H1 (cell line): ENCODE results near the gene DRG1. TPM values are rescaled to one million over a fixed set of nuclear protein-coding genes. Genes with fewer than 3 reads are reported as not detected.

Experiments used
- CTCF ChIA-PET: fragments of 300-600 bp; sonication (Branson Sonifier 250); formaldehyde crosslinking; loops from one replicate; lab custom pipeline; 2021; ENCODE audit not compliant: partially characterized antibody; lab: Charles Lee
- POLR2A ChIA-PET: fragments of 300-600 bp; sonication (Branson Sonifier 250); formaldehyde crosslinking; loops from one replicate; lab custom pipeline; 2021; ENCODE audit warnings: inconsistent platforms; ENCODE audit not compliant: partially characterized antibody; lab: Charles Lee
- DNase-seq, 2 experiments: peaks; one replicate each; pipeline versions ENCODE4 v3.0.0 to v3.0.0-alpha.2; 2010 to 2022; ENCODE audit warnings: low spot score in 2 of 2, low read depth in 1 of 2, mixed read lengths in 1 of 2
- FAIRE-seq: peaks from 2 replicates; lab custom pipeline; 2011; peaks lifted over from hg19 to GRCh38; lab: Jason Lieb, UNC
- H2AFZ ChIP-seq: 2 replicates; pipeline ENCODE4 v1.8.1; 2012; ENCODE audit warnings: low read length, inconsistent platforms
- H2AK5ac ChIP-seq: 2 replicates; pipeline ENCODE4 v1.6.1; 2013; ENCODE audit warnings: low read depth, low read length
- H2BK120ac ChIP-seq: replicated peaks from 2 replicates; pipeline ENCODE3; 2013; ENCODE audit warnings: low read depth, low read length, inconsistent platforms
- H2BK12ac ChIP-seq: 2 replicates; pipeline ENCODE4 v1.6.1; 2013; ENCODE audit warnings: low read depth, low read length
- H2BK15ac ChIP-seq: 2 replicates; pipeline ENCODE4 v1.6.1; 2013; ENCODE audit warnings: low read length
- H2BK20ac ChIP-seq: 2 replicates; pipeline ENCODE4 v1.6.1; 2013; ENCODE audit warnings: low read length
- H2BK5ac ChIP-seq: 2 replicates; pipeline ENCODE4 v1.6.1; 2013; ENCODE audit warnings: low read depth, low read length
- H3K14ac ChIP-seq: 2 replicates; pipeline ENCODE4 v1.6.1; 2013; ENCODE audit warnings: inconsistent platforms; ENCODE audit not compliant: insufficient read length
- H3K18ac ChIP-seq: 2 replicates; pipeline ENCODE4 v1.6.1; 2013; ENCODE audit warnings: low read length; ENCODE audit errors: extremely low read depth
- H3K23ac ChIP-seq: 2 replicates; pipeline ENCODE4 v1.6.1; 2013; ENCODE audit warnings: inconsistent platforms; ENCODE audit not compliant: insufficient read length
- H3K23me2 ChIP-seq: 2 replicates; pipeline ENCODE4 v1.6.1; 2013; ENCODE audit warnings: low read depth, low read length
- H3K27ac ChIP-seq: 2 replicates; pipeline ENCODE4 v1.6.1; 2011; ENCODE audit warnings: low read depth, low read length, inconsistent platforms
- H3K27me3 ChIP-seq, 4 experiments: replicated peaks in 1 of 4; 1 replicate in 1 of 4; 2 replicates in 3 of 4; pipeline versions ENCODE4 v1.6.1 to v1.8.1; 2011 to 2013; ENCODE audit warnings: low read length in 3 of 4, mild to moderate bottlenecking in 3 of 4, inconsistent platforms in 2 of 4, mixed read lengths in 2 of 4, moderate library complexity in 1 of 4; ENCODE audit not compliant: control insufficient read depth in 3 of 4, insufficient read depth in 3 of 4; ENCODE audit errors: extremely low read depth in 1 of 4
- H3K36me3 ChIP-seq, 4 experiments: 2 replicates each; pipeline versions ENCODE4 v1.6.1 to v1.8.1; 2011 to 2013; ENCODE audit warnings: mild to moderate bottlenecking in 4 of 4, low read length in 3 of 4, moderate library complexity in 2 of 4, control low read depth in 1 of 4, inconsistent platforms in 1 of 4; ENCODE audit not compliant: insufficient read depth in 4 of 4, control insufficient read depth in 2 of 4
- H3K4ac ChIP-seq: replicated peaks from 2 replicates; pipeline ENCODE3; 2013; ENCODE audit warnings: low read length, low read depth, mixed read lengths, inconsistent platforms; ENCODE audit not compliant: insufficient read length
- H3K4me1 ChIP-seq, 4 experiments: replicated peaks in 1 of 4; 1 replicate in 1 of 4; 2 replicates in 3 of 4; pipeline versions ENCODE4 v1.6.1 to v1.8.1; 2011 to 2013; ENCODE audit warnings: low read length in 3 of 4, inconsistent platforms in 2 of 4, mixed read lengths in 1 of 4; ENCODE audit not compliant: insufficient read depth in 4 of 4, control insufficient read depth in 3 of 4
- H3K4me2 ChIP-seq, 2 experiments: 2 replicates each; pipeline versions ENCODE4 v1.6.1 to v1.8.1; 2011 to 2013; ENCODE audit warnings: low read depth in 2 of 2, low read length in 2 of 2, control low read depth in 1 of 2, inconsistent platforms in 1 of 2, mild to moderate bottlenecking in 1 of 2; ENCODE audit not compliant: insufficient read depth in 1 of 2
- H3K4me3 ChIP-seq, 4 experiments: fragments of 200-600, 300-600 bp in 1 of 4; sonication (generic), shearing (Covaris generic), sonication (Bioruptor Twin) in 1 of 4; 2 replicates each; pipeline versions ENCODE4 v1.5.1 to v1.8.1; 2011 to 2016; ENCODE audit warnings: low read length in 4 of 4, low read depth in 3 of 4, control low read depth in 2 of 4, inconsistent platforms in 2 of 4, mild to moderate bottlenecking in 2 of 4, mixed read lengths in 1 of 4, moderate library complexity in 1 of 4; ENCODE audit not compliant: insufficient read depth in 2 of 4; ENCODE audit errors: extremely low read depth in 1 of 4
- H3K56ac ChIP-seq: replicated peaks from 2 replicates; pipeline ENCODE3; 2013; ENCODE audit warnings: low read depth, mild to moderate bottlenecking, mixed read lengths, low read length, inconsistent platforms; ENCODE audit not compliant: insufficient read length
- H3K79me1 ChIP-seq: 2 replicates; pipeline ENCODE4 v1.6.1; 2013; ENCODE audit warnings: low read depth, low read length, control low read depth
- H3K79me2 ChIP-seq, 2 experiments: 2 replicates each; pipeline versions ENCODE4 v1.6.1 to v1.8.1; 2012 to 2013; ENCODE audit warnings: low read length in 2 of 2, mild to moderate bottlenecking in 2 of 2, inconsistent platforms in 1 of 2; ENCODE audit not compliant: insufficient read depth in 2 of 2, control insufficient read depth in 1 of 2
- H3K9ac ChIP-seq, 4 experiments: replicated peaks in 1 of 4; 1 replicate in 1 of 4; 2 replicates in 3 of 4; pipeline versions ENCODE4 v1.6.1 to v1.8.1; 2011 to 2013; ENCODE audit warnings: low read depth in 3 of 4, low read length in 3 of 4, control low read depth in 2 of 4, mild to moderate bottlenecking in 2 of 4, moderate library complexity in 2 of 4, inconsistent platforms in 1 of 4; ENCODE audit errors: extremely low read depth in 1 of 4
- H3K9me3 ChIP-seq, 2 experiments: 2 replicates each; pipeline versions ENCODE4 v1.6.1 to v1.8.1; 2012 to 2013; ENCODE audit warnings: mild to moderate bottlenecking in 2 of 2, moderate library complexity in 2 of 2, control low read depth in 1 of 2, inconsistent platforms in 1 of 2, low read depth in 1 of 2, low read length in 1 of 2, mixed read lengths in 1 of 2; ENCODE audit not compliant: insufficient read depth in 2 of 2
- H4K20me1 ChIP-seq, 2 experiments: replicated peaks in 1 of 2; 2 replicates each; pipeline versions ENCODE3 to v1.8.1; 2011 to 2013; ENCODE audit warnings: inconsistent platforms in 2 of 2, low read length in 2 of 2, mild to moderate bottlenecking in 1 of 2; ENCODE audit not compliant: insufficient read depth in 2 of 2, control insufficient read depth in 1 of 2
- H4K5ac ChIP-seq: 2 replicates; pipeline ENCODE4 v1.6.1; 2013; ENCODE audit warnings: low read length, low read depth, mixed read lengths, inconsistent platforms; ENCODE audit not compliant: insufficient read length
- H4K8ac ChIP-seq: 2 replicates; pipeline ENCODE4 v1.8.0; 2013; ENCODE audit warnings: mild to moderate bottlenecking, moderate library complexity, low read length, inconsistent platforms; ENCODE audit not compliant: insufficient read depth; ENCODE audit errors: extremely low read depth
- H4K91ac ChIP-seq: replicated peaks from 2 replicates; pipeline ENCODE3; 2013; ENCODE audit warnings: low read length, mixed read lengths, inconsistent platforms; ENCODE audit not compliant: insufficient read length
- BACH1 ChIP-seq: IDR thresholded peaks from 2 replicates; pipeline ENCODE4 v1.6.1; 2012; ENCODE audit warnings: low read length, improper control_type of control experiment
- BCL11A ChIP-seq, 2 experiments: IDR thresholded peaks; one replicate each; pipeline ENCODE4 v1.6.1; 2011; ENCODE audit warnings: low read depth in 2 of 2, low read length in 2 of 2, mild to moderate bottlenecking in 2 of 2
- BRCA1 ChIP-seq: IDR thresholded peaks from 2 replicates; pipeline ENCODE4 v1.6.1; 2012; ENCODE audit warnings: low read depth, low read length, improper control_type of control experiment
- CREB1 ChIP-seq: IDR thresholded peaks from 2 replicates; pipeline ENCODE4 v1.6.1; 2012; ENCODE audit warnings: inconsistent platforms
- HDAC6 ChIP-seq: IDR thresholded peaks from one replicate; pipeline ENCODE4 v1.7.1; 2012; ENCODE audit warnings: low read depth, mild to moderate bottlenecking, inconsistent platforms, low read length, moderate library complexity
- JUND ChIP-seq: IDR thresholded peaks from 2 replicates; pipeline ENCODE4 v1.6.1; 2011; ENCODE audit warnings: mild to moderate bottlenecking, improper control_type of control experiment, low read length
- PHF8 ChIP-seq: fragments of 200-600 bp; sonication (generic); conservative IDR thresholded peaks from 2 replicates; pipeline ENCODE4 v1.7.1; 2012; ENCODE audit warnings: low read depth, mild to moderate bottlenecking, inconsistent platforms, low read length, moderate library complexity
- RFX5 ChIP-seq: IDR thresholded peaks from 2 replicates; pipeline ENCODE4 v1.6.1; 2011; ENCODE audit warnings: low read depth, low read length, improper control_type of control experiment, borderline replicate concordance
- RNF2 ChIP-seq: fragments of 200-900, 300-1000 bp; sonication (generic); IDR thresholded peaks from 2 replicates; pipeline ENCODE4 v1.7.1; 2016; ENCODE audit warnings: borderline replicate concordance, low read depth, mild to moderate bottlenecking, antibody characterized with exemption, low read length; ENCODE audit not compliant: poor library complexity, severe bottlenecking; ENCODE audit errors: missing control alignments
- SUZ12 ChIP-seq: fragments of 200-600 bp; sonication (generic); IDR thresholded peaks from 2 replicates; pipeline ENCODE4 v1.6.1; 2012; ENCODE audit warnings: mild to moderate bottlenecking, inconsistent platforms, low read length, moderate library complexity, mixed read lengths
- WGBS, 2 experiments: shearing (Covaris generic) in 1 of 2; methylation state at CpG; one replicate each; pipeline versions ENCODE4 v1.1.6 to v1.1.7; 2013 to 2015; ENCODE audit warnings: low lambda C conversion rate in 2 of 2, mixed read lengths in 2 of 2, inconsistent platforms in 1 of 2, low coverage in 1 of 2, missing lambda C conversion rate in 1 of 2; ENCODE audit not compliant: insufficient replicate concordance in 2 of 2, insufficient coverage in 1 of 2, insufficient read length in 1 of 2; ENCODE audit errors: extremely low coverage in 1 of 2, missing lambda C conversion rate in 1 of 2; 5-methylcytosine and 5-hydroxymethylcytosine counted together
- polyA plus RNA-seq, 7 experiments: library from polyadenylated mRNA; depleted of rRNA in 3 of 7; stranded (reverse) in 5 of 7; unstranded in 2 of 7; fragments of >200 nt in 5 of 7; fragments of 200-250 nt in 2 of 7; gene quantifications; 1 replicate in 5 of 7; 2 replicates in 1 of 7; 4 replicates in 1 of 7; pipeline versions ENCODE4 v1.2.1 to v1.2.3, GENCODE V29; 2011 to 2013; ENCODE audit warnings: missing spikeins in 2 of 7, mixed read lengths in 2 of 7
- total RNA-seq: library from RNA; stranded (reverse); fragmentation: NEBNext Ultra II Directional; extraction: Animal tissue kit (Norgen Biotek cat#: 25700); gene quantifications from 2 replicates; pipeline ENCODE4 v1.2.1, GENCODE V29; 2021

Gene DRG1
- total and polyA plus RNA-seq, 2 of the 8 experiments (the other 6 are each of a cell fraction or from before 2014, with no cell fraction given), result 45.3 to 81.9 TPM

DNA sequence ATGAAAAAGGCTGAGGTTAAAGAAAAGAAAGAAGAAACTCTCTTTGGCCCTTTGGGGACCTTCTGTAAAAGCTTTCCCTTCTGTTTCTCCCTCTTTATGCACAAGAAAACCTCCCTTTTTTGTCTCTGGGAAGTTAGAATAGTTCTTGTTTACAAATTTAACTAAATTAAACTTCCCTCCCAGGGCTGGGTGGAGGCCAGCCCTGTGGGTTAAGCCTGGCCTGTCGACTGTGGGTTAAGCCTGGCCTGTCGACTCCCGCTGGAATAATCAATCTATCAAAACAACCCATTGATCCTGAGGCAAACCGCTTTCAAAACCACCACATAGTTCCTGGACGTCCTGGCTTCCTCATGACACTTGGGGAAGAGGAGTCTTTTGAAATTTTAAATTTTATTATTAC is 1.2 kb upstream of the DRG1 start:
- no peaks in the 10 kb centered on the region for H4K20me1 ChIP-seq
- H3K18ac ChIP-seq, result no peak overlapping the region
- no peak overlapping the region for H4K8ac ChIP-seq
- no peak overlapping the region for H2BK12ac ChIP-seq
- no peak overlapping the region for H3K9ac ChIP-seq
- H3K27me3 ChIP-seq, result no peaks in the 10 kb centered on the region
- no peak overlapping the region for H4K91ac ChIP-seq
- no peak overlapping the region for H2BK5ac ChIP-seq
- H3K4ac ChIP-seq, result no peak overlapping the region
- ChIA-PET POLR2A (interaction anchor here (2.7 to 6.5 kb wide), 2 partner anchors 51 to 54 kb away, joined by 21 to 50 read pairs; partner anchors contain the start of gene PATZ1), CTCF (interaction anchor here (1.7 kb wide), 1 partner anchor 52 kb away, joined by 6 read pairs; the partner anchor contains the start of gene PATZ1)
- H3K23ac ChIP-seq, result no peak overlapping the region
- H3K36me3 ChIP-seq, result peaks cover 4 to 11% (median 6%) of the 10 kb centered on the region in 4 experiments; a peak in 5 of 8 replicates
- peaks cover 0 to 2% (median 0%) of the 10 kb centered on the region in 4 experiments; a peak in 1 of 7 replicates for H3K4me1 ChIP-seq
- peak overlapping the region in 1 of 2 experiments; percentile 77; a peak in 1 of 4 replicates for H3K4me2 ChIP-seq
- no peak overlapping the region for H3K14ac ChIP-seq
- no peak overlapping the region for H2BK120ac ChIP-seq
- H2BK15ac ChIP-seq, result no peak overlapping the region
- no peak overlapping the region for H2AFZ ChIP-seq
- no peaks in the 10 kb centered on the region for H3K9me3 ChIP-seq
- no peak overlapping the region for H2AK5ac ChIP-seq
- H3K79me2 ChIP-seq, result peaks cover 10 to 29% of the 10 kb centered on the region in 2 experiments
- H3K79me1 ChIP-seq, result no peaks in the 10 kb centered on the region
- peaks cover 9% of the 10 kb centered on the region for H3K23me2 ChIP-seq
- no peak for FAIRE-seq
- DNase-seq, result no peak
- H3K27ac ChIP-seq, result no peak overlapping the region
- H3K56ac ChIP-seq, result no peak overlapping the region
- no peak overlapping the region for H3K4me3 ChIP-seq
- no peak overlapping the region for H4K5ac ChIP-seq
- no peak overlapping the region for H2BK20ac ChIP-seq
- WGBS, 2 experiments, result 81% methylated on average over 5 of the region's 5 CpGs; no CpG with 5 or more reads in 1 of the 2 experiments
- no peak for TF ChIP-seq SUZ12
- no peak for TF ChIP-seq HDAC6
- no peak for TF ChIP-seq RFX5
- TF ChIP-seq BCL11A (IDR thresholded peaks at IDR 0.05; ENCODE audit: low read depth in 2 of 2, low read length in 2 of 2), result no peak
- TF ChIP-seq JUND, result no peak
- no peak for TF ChIP-seq BACH1
- TF ChIP-seq BRCA1, result no peak
- no peak for TF ChIP-seq CREB1
- no peak for TF ChIP-seq PHF8
- TF ChIP-seq RNF2, result no peak
